Ishikawa (cell line): ENCODE results near the gene MYO15A.

Experiments
- EGR1 ChIP-seq: IDR thresholded peaks from 2 replicates; pipeline ENCODE4 v1.6.1; 2012
- EP300 ChIP-seq: IDR thresholded peaks from 2 replicates; pipeline ENCODE4 v1.6.1; 2012; ENCODE audit warnings: borderline replicate concordance
- FOXM1 ChIP-seq: IDR thresholded peaks from 2 replicates; pipeline ENCODE4 v1.6.1; 2012; ENCODE audit warnings: low read depth, borderline replicate concordance
- NFIC ChIP-seq: IDR thresholded peaks from 2 replicates; pipeline ENCODE4 v1.6.1; 2012
- RAD21 ChIP-seq: IDR thresholded peaks from 2 replicates; pipeline ENCODE4 v1.6.1; 2012; ENCODE audit warnings: low read depth
- REST ChIP-seq: IDR thresholded peaks from 2 replicates; pipeline ENCODE4 v1.6.1; 2012; ENCODE audit warnings: low read depth, mild to moderate bottlenecking
- TAF1 ChIP-seq: IDR thresholded peaks from 2 replicates; pipeline ENCODE4 v1.6.1; 2012; ENCODE audit warnings: low read depth, mild to moderate bottlenecking
- TCF12 ChIP-seq: IDR thresholded peaks from 2 replicates; pipeline ENCODE4 v1.6.1; 2012; ENCODE audit warnings: low read depth
- TEAD4 ChIP-seq: IDR thresholded peaks from 2 replicates; pipeline ENCODE4 v1.6.1; 2012
- YY1 ChIP-seq: IDR thresholded peaks from 2 replicates; pipeline ENCODE4 v1.6.1; 2012; ENCODE audit warnings: low read depth
- TF ChIP-seq, protein P1 (sequence below): IDR thresholded peaks from 2 replicates; pipeline ENCODE4 v1.6.1; 2012

DNA sequence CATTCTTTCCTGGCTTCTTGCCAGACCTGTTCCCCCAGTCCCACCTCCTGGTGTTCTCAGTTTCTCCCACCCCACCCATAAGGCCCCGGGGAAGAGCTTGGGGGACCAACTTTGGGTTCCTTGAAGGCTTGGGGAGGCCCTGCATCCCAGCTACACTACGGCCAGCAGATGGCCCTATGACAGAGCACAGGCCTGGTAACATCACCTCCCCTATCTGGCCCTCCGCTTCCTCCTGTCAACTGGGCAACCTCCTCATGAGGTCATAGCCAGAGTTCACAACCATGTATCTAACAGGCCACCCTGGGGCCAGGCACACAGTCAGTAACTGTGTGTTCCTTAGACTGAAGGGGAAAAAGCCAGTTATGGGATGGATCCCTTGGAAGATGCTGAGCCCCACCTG, 31.4 kb downstream of the MYO15A start:
- TF ChIP-seq REST (no peak), TAF1 (no peak), FOXM1 (no peak), TEAD4 (no peak), NFIC (no peak), EP300 (no peak), RAD21 (no peak), EGR1 (no peak), YY1 (no peak), TCF12 (no peak)
- TF ChIP-seq, protein P1, sequence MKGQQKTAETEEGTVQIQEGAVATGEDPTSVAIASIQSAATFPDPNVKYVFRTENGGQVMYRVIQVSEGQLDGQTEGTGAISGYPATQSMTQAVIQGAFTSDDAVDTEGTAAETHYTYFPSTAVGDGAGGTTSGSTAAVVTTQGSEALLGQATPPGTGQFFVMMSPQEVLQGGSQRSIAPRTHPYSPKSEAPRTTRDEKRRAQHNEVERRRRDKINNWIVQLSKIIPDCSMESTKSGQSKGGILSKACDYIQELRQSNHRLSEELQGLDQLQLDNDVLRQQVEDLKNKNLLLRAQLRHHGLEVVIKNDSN = no peak
